Measurements from ENCODE around the gene MAML3.

The MAML3 gene

DNA sequence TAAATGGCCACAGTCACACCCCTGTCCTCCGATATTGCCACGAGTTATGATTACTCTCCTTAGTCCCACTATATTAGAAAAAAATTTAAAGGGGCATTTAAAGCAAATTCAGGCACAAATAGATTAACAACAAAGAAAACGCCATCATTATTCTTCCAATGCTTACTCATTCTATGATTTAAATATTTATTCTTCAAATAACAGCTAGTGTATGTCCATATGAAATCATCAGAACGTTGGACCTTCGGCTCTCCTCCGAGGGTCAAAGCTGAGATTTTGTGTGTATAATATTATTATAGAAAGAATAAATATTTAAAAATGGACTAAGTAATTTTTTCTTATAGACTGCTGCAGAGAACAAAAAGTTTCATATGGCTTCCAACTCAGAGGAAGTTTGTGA is 122.9 kb downstream of the MAML3 start:
- TF ChIP-seq GATA2 (IDR thresholded peaks at IDR 0.05; ENCODE audit: low read depth, low read length), result no peak
- no peak for TF ChIP-seq GATA3 (IDR thresholded peaks at IDR 0.05; ENCODE audit: low read depth, low read length)

DNA sequence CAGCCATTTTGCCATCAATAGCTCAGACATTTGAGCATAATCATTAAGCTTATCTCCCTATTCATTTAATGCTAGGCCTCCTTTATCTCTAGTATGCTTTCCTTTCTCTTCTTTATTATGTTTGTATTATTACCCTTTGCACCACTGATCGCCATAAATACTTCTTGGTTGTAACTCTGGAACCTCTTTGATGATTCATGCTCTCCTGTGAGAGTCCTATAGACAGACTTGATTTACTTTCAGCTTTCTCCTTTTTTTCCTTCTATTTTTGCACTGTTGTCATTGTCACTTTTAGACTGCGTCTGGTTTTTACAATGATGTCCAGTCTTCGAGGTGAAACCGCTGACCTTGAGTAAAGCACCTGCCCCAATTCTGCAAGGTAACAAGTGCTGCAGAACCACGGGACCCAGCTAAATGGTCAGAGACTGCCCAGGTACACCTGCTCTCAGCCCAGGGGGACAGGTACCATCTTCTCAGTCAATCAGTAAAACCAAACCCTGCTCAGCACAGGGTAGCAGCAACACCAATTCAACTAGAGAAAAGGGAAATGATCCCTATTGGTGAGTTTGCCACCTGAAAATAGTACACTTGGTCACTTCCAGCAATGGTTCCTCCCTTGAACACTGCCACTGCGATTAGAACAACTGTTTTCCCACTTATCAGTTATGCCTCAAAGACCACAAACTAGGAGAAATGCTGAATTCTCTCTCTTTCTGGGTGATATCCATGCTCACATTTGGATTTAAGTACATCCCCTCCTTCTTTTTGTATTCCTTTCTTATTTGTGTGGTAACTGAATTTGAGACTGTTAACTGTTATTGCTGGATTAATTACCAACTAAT is 125.1 kb downstream of the MAML3 start:
- TF ChIP-seq GATA2 (IDR thresholded peaks at IDR 0.05; ENCODE audit: low read depth, low read length) (no peak), GATA3 (IDR thresholded peaks at IDR 0.05; ENCODE audit: low read depth, low read length) (no peak)

DNA sequence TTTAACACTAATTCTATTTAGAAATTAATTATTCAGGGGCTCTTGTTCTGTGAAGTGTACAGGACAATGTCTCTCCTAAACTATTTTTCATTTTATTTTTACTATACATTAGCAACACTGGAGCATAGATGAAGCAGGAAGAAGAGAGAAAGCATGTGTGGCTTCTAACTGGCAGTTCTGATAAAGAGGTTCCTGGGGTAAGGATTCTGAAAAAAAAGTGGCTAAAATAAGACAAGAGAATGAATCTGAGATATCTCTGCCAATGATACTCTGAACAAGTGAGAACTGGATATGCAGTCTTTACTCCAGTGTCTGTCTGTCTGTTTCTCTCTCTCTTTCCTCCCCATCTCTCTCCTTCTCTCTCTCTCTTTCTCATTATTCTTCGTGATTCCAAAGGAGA is 125.9 kb downstream of the MAML3 start:
- TF ChIP-seq GATA3 (IDR thresholded peaks at IDR 0.05; ENCODE audit: low read depth, low read length), result no peak
- TF ChIP-seq GATA2 (IDR thresholded peaks at IDR 0.05; ENCODE audit: low read depth, low read length), result no peak

DNA sequence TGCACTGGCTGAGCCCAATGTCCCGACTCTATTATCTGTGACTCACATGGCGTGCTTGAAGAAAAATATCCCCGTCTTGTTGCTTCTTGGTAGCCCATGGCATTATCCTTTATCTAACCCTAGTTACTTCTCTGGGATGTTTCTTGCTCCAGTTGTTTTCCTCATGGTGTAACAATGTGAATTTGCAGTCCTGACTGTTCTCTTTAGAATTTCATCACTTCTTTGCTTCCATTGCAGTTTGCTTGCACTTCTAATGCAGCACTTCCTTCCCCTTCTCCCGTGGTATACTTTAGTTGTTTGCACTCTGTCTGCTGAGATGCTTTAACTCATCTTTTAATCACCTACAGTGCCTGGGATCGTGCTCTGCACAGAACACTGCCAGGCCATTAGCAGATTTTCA is 126.9 kb downstream of the MAML3 start:
- TF ChIP-seq GATA3 (IDR thresholded peaks at IDR 0.05; ENCODE audit: low read depth, low read length) (no peak), GATA2 (IDR thresholded peaks at IDR 0.05; ENCODE audit: low read depth, low read length) (no peak)

DNA sequence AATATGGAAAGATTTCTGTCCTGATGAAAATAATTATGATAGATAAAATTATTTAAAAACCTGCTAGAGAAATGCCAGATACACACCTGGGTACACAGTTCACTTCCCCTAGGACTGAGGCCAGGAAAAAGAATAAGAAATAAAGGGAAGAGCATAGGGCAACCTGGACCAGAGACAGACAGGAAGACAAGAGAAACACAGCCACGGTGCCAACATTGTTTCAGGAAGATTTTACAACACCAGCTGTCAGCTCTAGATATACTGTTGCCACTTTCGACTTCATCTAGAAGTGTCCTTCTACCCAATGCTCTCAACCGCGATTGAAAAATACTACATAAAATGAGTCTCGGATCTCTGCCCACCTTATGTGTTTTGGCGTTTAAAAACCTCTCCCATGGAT is 128.5 kb downstream of the MAML3 start:
- TF ChIP-seq GATA2 (IDR thresholded peaks at IDR 0.05; ENCODE audit: low read depth, low read length), result no peak
- no peak for TF ChIP-seq GATA3 (IDR thresholded peaks at IDR 0.05; ENCODE audit: low read depth, low read length)

DNA sequence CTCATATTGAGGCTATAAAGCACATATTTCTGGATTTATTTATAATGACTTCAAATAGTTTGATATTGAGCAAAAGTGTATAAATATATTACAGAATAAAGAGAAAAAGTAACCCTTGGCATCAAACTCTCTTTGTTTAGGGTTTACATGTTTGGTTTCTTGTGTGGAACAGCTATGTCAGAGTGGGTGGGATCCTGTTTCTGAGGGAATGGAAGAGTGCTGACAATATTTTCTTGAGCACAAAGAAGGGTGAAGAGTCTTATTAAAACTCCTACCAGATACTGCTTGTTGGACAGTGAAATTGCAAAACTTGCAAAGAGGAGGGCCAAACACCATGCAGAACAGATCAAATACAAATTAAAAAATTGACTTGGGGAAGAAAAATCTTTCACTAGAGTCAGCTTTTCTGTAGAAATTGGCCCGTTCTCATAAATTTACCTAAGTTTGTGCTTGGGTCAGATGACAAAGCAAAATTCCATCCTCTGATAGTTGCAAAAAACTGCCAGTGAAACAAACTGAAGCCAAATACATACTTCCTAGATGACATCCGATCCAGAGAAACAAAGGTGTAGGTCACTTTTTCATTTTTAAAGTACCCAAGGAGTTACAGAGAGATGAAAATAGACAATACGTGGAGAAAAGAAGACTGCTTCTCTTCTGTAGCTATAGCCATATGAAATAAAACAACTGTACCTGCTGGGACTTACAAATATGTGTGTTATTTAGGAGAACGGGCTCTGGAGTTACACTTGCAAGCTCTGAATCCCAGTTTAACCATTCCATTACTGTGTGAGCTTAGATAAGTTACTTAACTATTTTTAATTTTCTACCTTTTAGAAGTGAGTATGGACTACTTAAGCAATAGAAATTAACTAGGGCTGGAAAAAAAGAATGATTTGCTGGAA is 133.3 kb downstream of the MAML3 start:
- TF ChIP-seq GATA3 (IDR thresholded peaks at IDR 0.05; ENCODE audit: low read depth, low read length) (no peak), GATA2 (IDR thresholded peaks at IDR 0.05; ENCODE audit: low read depth, low read length) (no peak)

DNA sequence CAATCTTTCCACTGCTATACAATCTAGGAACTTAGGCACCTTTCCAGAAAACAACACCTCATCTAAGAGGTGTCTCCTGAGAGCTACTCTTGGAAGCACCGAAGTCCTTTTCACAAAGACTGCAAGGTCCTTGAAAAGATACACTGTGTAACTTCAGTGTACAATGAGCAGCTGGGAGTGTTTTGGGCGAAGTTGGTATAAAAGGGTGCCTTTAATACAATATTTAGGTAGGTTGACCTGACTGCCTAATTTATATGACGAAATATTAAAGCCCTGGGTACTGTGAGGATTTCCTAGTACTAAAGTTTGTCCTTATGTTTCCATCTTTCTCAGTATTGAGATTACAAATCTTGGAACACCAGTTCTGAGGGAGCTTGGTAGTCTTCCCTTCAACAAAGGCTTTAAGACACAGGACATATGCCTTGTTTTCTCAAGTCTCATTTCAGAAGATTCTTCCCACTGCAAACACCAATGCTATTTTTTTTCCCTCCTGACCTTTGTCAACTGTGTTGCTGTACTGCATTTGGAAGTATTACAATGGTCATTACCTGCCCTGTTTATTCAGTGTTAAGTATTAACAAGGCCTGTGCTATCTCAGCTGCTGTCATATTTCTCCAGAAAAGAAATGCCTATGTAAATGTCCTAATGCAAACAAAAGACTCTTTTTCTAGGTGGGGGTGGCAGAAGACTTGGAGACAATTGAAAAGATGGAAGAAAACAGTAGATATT is 134.2 kb downstream of the MAML3 start:
- TF ChIP-seq GATA2 (IDR thresholded peaks at IDR 0.05; ENCODE audit: low read depth, low read length) (no peak), GATA3 (IDR thresholded peaks at IDR 0.05; ENCODE audit: low read depth, low read length) (no peak)

DNA sequence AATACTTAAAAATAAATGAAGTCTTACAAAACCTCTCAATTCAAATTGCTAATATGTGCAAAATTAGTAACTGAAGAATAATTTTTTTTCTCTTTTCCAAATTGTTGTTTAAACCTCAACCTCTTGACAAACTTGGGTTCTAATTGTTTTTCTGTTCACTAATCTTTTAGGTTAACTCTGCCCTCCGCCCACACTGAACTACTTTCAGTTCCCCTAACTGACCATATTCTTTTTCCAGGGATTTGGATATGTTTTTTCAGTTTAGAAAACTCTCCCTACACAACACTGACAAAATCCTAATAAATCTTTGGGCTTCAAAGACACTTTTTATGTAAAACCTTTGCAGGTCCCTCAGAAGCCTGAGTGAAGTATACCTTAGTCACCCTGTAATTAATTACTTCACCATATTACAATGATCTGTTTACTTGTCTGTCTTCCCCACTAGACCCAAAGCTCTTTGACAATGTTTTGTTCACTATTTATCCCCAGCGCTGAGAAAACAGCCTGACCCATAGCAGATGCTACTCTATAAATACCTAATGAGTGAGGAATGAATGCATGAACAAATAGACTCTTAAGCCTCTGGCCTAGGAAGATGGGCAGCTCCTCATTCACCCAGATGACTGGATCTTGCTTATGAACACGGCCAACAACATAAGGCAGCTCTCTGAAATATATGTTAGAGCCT is 134.9 kb downstream of the MAML3 start:
- TF ChIP-seq GATA3 (IDR thresholded peaks at IDR 0.05; ENCODE audit: low read depth, low read length) (no peak), GATA2 (IDR thresholded peaks at IDR 0.05; ENCODE audit: low read depth, low read length) (no peak)

DNA sequence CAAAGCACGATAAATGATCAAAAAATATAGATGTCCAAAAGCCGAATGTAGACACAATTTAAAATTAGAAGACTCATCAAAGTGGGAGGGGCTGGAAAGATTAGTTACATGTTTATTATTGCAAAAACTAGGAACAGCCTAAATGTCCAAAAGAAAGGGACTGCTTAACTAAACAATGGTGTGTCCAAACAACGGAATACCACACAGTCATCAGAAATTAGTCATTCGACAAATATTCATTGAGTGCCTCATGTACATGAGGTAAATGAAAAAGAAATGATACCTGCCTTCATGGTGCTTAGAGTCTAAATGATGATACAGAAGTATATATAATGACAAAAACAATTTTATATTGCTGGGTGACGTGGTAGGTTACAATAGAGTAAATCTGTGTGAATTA is 139.7 kb downstream of the MAML3 start:
- TF ChIP-seq GATA2 (IDR thresholded peaks at IDR 0.05; ENCODE audit: low read depth, low read length), result no peak
- no peak for TF ChIP-seq GATA3 (IDR thresholded peaks at IDR 0.05; ENCODE audit: low read depth, low read length)

DNA sequence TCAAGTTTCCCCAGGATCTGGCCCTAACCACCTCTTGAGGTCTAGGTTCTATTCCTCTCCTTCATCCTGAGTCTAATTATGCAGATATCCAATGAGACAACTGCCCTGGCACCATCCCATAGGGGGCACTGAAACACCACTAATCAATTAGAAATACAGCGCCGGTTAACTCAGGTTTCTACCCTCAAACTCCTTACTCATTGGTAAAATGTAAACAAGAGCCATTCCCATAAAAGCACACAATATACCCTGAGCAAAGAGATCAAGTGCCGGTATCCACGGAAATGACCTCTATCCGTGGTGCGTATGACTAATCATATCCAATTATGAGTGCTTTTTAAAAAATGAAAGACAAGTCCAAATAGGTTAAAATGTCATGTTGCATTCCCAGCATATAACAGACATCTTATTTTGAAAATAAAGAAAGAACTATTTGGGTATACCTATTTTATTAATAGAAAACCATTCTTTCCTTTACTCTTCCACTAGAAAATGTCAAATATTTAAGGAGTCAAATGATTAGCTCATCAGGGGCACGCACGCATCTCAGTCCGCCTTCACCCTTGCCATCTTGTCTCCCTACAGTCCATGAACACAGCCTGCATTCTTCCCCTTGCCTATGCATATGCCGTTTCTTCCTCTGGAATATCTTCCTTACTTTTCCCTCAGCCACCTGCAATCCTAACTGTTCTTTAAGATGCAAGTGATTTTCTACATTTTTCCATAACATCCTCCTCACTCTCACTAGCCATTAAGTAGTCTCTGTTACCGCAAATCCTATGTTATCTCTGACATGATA is 141.1 kb downstream of the MAML3 start:
- TF ChIP-seq GATA2 (IDR thresholded peaks at IDR 0.05; ENCODE audit: low read depth, low read length) (no peak), GATA3 (IDR thresholded peaks at IDR 0.05; ENCODE audit: low read depth, low read length) (no peak)

DNA sequence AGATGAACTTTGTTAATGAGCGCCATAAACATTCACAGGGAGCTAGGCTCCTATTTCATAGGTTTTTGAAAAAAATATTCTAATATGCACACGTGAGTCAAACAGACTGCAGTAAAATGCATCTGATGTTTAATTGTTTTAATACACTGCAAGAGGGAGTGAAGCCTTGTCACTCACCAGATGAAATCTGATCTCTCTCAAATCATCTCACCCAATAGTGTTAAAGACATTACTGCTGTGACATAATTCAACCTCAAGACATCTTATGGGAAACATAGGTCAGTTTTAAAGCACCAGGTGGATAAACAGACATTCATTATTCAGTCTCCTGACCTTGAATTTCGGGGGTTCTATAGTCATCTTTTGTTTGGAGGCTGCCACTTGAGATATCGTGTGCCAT is 148.3 kb downstream of the MAML3 start:
- TF ChIP-seq GATA3 (IDR thresholded peaks at IDR 0.05; ENCODE audit: low read depth, low read length) (no peak), GATA2 (IDR thresholded peaks at IDR 0.05; ENCODE audit: low read depth, low read length) (no peak)

DNA sequence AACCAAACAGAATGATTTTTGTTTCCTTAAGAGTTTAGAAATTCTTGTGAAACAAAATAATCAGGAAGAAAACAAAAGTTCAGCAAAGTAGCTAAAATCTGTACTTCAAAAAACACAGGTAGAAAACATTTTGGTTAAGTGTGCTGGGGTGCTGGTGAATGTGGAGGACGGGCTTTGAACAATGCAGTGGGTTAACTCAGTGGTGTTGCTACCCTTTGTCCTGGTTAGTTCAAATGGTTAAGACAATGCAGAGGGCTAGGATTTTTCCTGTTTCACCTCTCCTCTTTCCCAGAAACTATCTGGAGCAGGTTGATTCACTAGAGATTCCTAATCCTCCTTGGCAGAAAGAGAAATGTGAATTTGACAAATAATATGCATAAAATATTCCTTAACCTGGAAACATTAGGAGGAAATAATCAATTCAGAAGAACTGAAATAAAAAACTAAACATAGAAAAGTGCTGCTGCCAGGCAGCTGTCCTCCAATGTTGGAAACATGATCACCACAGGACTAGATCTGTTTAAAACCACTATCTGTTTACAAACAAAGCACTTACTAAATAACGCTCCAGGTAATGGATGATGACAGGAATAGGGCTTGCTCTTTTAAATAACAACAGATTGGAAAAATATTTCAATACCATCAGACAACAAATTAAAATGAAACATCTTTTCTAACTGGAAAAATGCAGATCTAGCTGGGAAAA is 148.9 kb downstream of the MAML3 start:
- no peak for TF ChIP-seq GATA2 (IDR thresholded peaks at IDR 0.05; ENCODE audit: low read depth, low read length)
- no peak for TF ChIP-seq GATA3 (IDR thresholded peaks at IDR 0.05; ENCODE audit: low read depth, low read length)
